SIG-M5 treated with dmso at 0.1 percent for 504 hours (cell line): ENCODE results near the gene GINS2.

Source experiments
- DNase-seq: peaks from one replicate; lab custom pipeline; 2025; ENCODE audit not compliant: unreplicated experiment; lab: John Stamatoyannopoulos, UW

The GINS2 gene

GRCh38 chr16:85641776-85642176 lies 47.0 kb downstream of the GINS2 start:
- DNase-seq: no peak

- DNase-seq: no peak
These were observed 47.4 kb downstream of the GINS2 start for GRCh38 chr16:85641305-85641704.

DNA sequence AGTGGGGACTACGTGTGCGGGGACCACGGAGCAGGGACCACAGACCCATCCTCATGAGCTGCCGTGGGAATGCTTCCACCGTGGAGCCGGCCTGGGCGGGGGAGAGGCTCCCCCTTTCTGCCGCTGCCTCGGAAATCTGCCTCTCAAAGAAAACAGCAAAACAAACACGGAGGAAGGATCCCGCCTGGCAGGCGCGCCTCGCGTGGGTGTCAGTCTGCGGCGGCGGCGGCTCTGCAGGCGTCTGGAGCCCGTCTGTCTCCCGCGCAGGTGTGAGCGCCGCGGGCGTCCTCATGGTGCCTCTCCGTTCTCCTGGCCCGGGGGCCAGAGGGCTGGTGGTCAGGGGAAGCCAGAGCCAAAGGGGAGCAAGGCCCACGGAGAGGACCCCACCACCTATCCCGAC lies 48.2 kb downstream of the GINS2 start:
- DNase-seq: no peak

DNA sequence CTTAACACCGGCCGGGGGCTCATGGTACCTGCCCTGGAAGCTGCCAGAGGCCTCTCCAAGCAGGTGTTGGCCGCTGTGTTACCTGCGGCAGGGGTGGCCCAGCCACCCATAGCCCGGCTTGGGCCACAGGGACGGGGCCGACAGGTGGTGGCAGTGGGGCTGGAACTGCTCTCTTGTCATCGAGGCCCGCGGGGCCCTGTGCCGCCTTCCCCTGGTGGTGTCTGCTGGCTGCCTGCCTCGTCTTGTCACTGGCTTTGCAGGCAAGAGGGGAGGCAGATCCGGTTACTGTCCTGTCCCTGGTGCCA lies 48.5 kb downstream of the GINS2 start:
- no peak for DNase-seq

GRCh38 chr16:85639529-85640253 lies 49.1 kb downstream of the GINS2 start:
- no peak for DNase-seq

GRCh38 chr16:85638695-85639409 lies 49.9 kb downstream of the GINS2 start:
- no peak for DNase-seq

GRCh38 chr16:85637808-85638647 lies 50.7 kb downstream of the GINS2 start:
- no peak for DNase-seq

- DNase-seq: no peak
These were observed 51.5 kb downstream of the GINS2 start for GRCh38 chr16:85637061-85637807.

DNA sequence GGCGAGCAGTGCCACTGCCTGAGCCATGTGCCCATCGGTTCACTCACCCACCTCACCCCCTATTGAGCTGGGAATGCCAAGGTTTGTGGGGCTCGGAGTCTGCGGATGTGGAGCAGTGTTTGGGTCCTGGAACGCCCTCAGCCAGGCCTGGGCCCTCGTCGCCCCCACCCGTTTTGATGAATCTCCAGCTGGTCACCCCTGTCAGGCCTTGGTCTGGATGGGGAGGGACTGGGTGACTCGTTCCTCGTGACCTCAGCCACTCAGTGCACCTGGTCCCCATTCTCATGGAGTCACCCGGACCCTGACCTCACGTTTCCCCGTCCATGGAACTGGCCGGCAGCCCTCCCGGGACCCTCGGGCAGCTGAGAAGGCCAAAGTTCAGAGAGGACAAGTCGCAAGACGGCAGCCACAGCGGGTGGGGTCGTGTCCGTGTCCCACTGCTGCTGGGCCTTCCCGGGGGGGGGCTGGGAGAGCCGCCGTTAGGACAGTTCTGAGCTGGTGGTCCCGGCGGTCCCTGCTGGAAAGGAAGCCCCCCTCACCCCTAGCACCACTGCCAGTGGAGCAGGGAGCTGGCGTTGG lies 52.4 kb downstream of the GINS2 start:
- DNase-seq: no peak

GRCh38 chr16:85635545-85636140 lies 53.1 kb downstream of the GINS2 start:
- no peak for DNase-seq

GRCh38 chr16:85634747-85635544 lies 53.8 kb downstream of the GINS2 start:
- no peak for DNase-seq

GRCh38 chr16:85633888-85634287 lies 54.9 kb downstream of the GINS2 start:
- no peak for DNase-seq

DNA sequence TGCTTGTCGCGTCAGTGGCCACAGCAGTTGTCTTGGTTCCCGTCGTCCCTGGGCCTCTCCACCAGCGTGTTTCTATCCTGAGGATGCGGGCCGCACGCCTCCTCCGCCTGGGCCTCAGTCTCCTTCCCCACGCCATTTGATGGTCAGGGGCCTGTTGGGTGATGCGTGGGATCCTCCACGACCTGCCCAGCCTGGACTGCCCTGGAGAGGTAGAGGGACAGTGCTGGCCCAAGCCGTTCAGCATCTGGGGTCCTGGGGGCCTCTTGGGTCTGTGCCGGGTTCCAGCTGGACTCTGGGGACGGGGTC lies 55.4 kb downstream of the GINS2 start:
- DNase-seq: no peak

DNA sequence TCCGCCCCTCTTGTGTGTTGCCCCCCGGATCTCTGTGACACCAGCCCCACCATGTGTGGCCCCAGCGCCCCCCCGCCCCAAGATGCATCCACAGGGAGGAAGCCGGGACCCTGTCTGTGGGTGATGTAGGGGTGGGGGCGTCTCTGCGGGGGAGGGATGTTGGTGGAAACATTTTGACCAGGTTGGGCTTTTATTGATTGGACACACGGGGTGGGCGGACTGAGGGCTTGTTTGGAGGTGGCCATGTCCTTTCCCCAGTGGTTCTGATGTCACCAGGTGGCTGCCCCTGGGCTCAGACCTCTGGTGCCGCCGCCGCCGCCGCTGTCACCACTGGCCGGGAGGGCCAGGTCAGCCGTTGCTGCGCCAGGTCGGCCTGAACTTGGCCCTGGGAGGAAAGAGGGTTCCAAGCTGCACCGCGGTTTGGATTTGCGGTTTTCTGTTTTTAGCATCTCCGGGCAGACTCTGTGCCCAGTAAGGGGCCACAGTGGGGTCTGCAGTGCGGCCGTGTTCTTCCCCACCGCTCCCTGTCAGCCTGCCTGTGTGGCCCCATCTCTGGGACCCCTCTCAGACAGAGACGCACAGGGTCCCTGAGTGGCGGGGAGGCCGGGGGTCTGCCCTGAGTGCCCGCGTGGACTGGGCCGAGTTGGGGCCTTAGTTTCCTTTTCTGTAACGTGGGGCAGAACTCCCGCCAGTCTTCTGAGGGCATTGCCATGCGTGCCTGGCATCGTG lies 55.9 kb downstream of the GINS2 start:
- no peak for DNase-seq

DNA sequence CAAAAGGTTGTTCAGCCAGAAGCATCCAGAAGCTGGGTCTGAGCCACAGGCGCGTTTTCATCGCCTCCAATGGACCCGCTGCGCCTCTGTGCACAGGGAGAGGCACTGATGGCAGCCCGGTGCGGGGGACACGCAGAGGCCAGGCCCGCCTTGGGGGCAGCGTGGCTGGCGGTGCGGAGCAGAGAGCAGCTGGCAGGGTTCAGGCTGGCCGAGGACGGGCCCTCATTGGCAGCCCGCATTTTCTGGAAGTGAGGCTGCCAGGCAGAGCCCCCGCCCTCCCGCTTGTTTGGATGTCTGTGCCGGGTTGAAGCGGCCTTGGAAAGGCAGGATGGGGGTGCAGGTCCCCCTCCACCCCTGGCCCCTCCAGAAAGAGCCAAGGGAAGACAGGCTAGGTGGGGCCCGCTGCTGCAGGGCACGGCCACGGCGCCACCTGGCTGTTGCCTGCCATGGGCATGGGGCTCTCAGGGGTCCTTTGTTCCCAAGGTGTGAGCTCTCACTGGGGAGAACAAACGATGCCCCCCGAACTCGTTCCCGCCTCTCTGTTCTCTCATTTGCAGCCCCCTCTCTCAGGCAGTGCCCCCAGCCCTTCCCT lies 56.9 kb downstream of the GINS2 start:
- no peak for DNase-seq

GRCh38 chr16:85631230-85631629 lies 57.5 kb downstream of the GINS2 start:
- DNase-seq: no peak

GRCh38 chr16:85629853-85630252 lies 58.9 kb downstream of the GINS2 start:
- DNase-seq: no peak

DNA sequence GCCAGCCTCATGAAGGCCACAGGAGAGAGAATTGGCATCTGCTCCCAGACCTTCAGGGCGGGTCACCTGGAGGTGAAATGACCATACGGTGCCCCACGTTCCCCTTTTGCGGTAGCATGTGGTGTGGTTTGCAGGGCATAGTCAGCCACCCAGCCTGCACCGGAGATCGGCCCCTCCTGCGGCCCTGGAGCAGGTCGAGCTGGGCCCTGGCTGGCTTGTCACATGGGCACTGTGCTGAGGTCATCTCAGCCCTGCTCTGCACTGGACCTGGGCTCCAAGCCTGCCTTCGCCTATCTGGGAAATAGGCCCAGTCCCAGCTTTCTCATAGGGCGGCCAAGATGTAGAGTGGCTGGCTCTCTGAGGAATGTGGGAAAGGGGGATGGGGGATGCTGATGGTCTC lies 59.4 kb downstream of the GINS2 start:
- no peak for DNase-seq

DNA sequence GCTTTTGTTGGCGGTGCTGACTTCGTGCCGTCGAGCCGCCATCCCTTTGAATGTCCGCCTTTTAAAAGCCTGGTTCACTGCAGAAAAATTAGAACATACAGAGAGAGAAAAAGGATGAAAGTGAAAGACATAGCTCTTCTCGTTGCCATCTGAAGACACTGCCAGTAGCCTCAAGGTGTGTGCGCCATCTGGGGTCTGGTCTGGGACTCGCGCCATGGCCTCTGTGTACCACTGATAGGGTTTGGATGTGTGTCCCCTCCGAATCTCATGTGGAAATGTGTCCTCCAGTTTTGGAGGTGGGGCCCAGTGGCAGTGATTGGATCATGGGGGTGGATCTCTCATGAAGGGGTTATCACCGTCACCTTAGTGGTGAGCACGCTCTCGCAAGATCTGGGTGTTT lies 60.1 kb downstream of the GINS2 start:
- DNase-seq: no peak
